NCI-H524 (cell line): ENCODE data around the gene SNX25.

Experiments used
- DNase-seq, 2 experiments: peaks; one replicate each; lab custom pipeline; 2025; lab: John Stamatoyannopoulos, UW

SNX25 gene

DNA sequence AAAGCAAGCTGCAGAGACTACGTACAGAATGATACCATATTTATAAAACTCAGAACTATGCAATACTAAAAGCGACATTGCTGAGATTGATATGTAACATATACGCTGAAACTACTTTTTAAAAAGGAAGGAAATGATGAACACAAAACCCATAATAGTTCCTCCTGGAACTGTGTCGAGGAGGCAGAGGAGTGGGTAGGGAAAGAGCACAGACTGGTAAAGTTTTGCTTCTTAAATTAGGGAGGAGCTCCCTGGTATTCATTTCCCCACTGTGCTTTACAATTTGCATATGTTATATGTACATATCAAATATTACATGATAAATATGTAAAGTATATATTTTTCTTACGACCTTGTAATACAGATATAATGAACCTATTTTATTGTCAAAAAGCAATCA, 202.5 kb downstream of the SNX25 start:
- no peak for DNase-seq

DNA sequence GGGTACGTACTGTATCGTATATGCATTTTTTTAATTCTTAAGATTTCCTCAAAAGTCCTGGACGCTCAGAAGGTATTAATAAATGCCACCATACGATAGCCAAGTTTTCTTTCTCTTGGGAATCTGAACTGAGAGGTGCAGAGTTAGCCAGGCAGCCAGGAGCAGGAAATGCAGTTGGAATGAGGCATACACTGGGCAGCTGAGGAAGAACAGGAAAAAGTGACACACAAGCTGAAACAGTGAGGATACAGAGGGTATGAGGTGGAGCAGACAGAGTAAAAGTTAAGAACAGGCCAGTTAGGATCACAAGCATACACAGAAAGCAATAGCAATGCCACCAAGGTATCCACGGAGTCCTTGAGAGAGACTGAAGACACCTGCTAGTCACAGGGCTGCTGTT, 203.0 kb downstream of the SNX25 start:
- DNase-seq: no peak
